HG03060 (cell line): Measurements from ENCODE around the gene KISS1.

ENCODE experiments used
- ATAC-seq: cut with Tn5 transposase; IDR thresholded peaks from one replicate; pipeline ENCODE4 v1.9.1; 2021; ENCODE audit warnings: low read depth, moderate number of reproducible peaks; ENCODE audit not compliant: unreplicated experiment

Gene KISS1

GRCh38 chr1:204162494-204163074 is 33.7 kb downstream of the KISS1 start:
- ATAC-seq, result no peak

DNA sequence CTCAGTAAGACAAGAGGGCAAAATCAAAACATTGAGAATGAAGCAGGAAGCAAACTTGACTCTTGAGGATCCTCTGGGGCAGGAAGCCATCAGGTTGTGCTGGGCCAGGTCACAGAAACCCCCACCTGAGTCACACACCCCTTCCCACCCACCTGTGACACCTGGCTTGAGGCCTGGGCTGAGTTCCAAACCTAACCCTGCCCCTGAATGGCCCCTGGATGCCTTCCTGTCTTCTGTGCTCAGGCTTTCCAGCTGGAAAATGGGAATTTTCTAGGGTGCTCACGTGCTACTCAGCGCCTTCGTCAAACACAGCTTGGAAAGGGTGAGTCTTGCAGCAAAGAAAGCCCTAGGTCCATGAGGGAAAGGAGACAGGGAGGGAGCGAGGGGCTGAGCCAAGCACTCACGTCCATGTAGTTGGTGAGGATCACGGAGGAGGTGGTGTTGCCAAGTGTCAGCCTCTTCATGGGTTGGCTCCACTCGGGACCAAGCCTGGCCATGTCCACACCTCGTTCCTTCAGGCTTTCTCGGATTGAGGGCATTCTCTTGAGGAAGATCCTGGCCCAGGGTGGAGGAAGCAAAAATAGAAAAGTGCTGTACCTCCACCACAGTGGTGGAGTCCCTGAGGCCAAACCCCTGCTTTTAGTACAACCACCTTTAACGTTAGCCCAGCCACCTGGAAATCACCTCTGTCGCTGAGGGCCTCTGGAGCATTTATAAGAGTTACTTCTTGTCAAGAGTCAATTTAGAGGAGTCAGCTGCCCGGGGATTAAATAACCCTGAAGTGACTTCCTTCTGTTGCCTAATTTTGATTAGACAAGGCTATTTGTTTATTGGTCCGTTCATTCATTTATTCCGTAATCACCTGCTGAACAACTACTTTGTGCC is 34.4 kb downstream of the KISS1 start:
- no peak for ATAC-seq

- no peak for ATAC-seq
Measured at GRCh38 chr1:204157962-204158361, 38.3 kb downstream of the KISS1 start.

DNA sequence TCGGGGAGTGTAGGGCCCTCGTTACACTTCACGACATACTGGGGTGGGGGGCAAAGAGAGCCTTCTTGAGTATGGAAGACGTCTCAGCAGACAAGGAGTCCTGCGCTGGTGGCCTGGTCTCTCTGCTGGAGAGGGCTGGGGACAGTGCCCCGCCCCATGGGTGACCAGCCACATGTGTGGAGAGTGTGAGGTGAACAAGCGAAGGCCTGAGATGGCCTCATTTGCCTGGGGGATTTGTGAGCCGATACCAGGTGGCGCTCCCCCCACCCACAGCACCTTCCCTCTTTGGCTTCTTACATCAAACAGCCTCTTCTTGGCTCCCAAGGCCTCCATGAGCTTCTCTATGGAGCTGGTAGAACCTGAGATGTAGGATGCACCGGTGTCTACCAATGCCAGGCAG is 40.4 kb downstream of the KISS1 start:
- ATAC-seq, result no peak

DNA sequence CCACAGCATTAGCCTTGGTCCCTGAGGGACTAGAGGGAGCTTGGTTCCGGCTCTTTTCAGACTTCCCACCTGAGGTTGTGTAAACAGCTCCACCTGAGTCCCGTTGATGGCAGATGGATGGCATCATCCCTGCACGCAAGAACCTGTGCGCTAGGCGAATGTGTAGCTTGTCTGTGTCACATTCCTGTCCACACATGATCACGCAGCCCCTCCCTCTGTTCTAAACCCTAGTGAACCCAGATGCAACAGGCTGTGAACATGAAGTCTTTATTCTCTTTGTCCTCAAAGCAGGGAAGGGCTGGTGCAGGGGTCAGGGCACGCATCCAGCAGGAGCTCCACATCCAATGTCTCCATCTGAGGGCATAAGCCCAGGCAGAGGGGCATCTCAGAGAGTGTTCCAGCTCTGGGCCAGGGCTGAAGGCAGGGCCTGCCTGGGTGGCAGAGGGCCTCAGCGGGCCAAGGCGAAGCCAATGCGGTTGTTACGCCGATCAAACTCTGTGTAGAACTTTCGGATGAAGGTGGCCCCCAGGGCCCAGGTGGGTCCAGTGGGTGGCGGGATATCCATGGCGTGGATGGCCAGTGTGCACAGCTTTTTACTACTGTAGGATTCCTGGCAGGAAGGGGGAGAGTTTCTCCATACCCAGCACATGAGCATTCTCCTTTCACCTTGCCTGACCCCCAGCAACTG is 41.6 kb downstream of the KISS1 start:
- ATAC-seq, result no peak

GRCh38 chr1:204153667-204154066 is 42.6 kb downstream of the KISS1 start:
- ATAC-seq, result no peak

DNA sequence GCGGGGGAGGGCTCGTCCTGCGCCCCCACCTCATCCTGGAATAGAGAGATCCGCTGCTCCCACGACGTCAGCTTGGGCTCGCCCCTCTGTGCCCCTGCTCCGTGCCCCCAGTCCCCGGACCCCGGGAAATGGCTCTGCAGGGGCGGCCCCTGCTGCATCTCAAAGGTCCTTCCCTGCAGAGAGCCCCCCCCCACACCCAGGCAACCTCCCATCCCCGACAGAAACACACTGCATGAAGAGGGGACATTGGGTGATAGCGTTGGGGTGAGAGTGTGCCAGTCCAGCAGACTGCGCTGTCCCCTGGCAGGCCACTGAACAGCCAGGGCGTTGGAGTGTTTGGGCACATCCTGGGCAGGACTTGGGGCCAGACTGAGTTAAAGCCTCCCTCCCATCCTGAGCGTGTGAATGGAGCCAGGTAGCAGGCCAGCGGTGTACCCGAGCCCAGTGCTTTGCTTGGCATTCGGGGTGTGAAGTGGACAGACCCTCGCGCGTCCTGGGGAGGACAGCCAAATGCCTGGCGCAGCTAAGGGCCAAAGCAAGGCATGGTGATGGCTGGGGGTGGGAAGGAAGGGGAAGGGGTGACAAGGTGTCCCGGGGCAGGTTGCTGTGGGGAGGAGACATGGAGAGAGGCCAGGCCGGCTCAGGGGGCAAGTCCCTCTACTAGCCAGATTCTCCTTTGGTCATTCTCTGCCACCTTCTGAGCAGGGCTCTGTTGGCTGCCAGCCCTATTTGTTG is 43.8 kb downstream of the KISS1 start:
- ATAC-seq, result no peak

DNA sequence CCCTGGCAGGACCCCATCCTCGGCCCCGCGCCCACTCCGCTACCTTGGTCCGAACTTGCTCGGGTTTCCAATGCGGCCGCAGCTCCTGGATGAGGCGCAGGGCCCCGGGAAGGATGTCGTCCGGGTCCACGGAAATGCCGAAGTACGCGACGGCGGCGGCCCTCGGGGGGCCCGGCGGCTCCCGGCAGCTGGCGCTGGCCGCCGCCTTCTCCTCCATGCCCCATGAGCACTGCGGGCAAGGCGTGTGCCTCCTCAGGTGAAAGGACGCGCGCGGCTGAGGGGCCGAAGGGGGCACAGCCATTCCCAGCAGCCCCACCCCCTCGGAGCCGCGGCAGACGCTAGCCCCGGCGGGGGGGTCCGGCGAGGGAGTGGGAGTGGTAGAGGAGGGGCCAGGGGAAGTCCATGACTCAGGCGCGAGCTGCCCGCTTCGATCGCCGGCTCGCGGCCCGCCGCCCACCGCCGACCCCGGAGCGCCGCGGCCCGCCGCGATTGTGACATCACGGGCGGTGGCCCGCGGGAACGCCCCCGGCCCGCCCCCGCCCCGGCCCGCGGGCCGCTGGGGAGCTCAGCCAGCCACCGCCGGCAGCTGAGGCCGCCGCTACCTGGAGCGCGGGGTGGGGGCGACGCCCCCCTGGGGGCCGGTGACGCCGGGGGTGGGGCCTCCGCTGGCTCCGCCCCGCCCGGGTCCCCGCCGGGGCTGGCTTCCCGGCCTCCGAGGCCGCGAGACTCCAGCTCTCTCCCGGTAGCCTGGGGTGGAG is 44.6 kb downstream of the KISS1 start, which contains the start of gene ETNK2:
Gene ETNK2 (minus strand): TSS at position 493 of the 758 bp plus-strand sequence. CDS start 192 bp downstream, at position 301.
- no peak for ATAC-seq

- no peak for ATAC-seq
Measured at GRCh38 chr1:204150702-204151551, 45.4 kb downstream of the KISS1 start.

DNA sequence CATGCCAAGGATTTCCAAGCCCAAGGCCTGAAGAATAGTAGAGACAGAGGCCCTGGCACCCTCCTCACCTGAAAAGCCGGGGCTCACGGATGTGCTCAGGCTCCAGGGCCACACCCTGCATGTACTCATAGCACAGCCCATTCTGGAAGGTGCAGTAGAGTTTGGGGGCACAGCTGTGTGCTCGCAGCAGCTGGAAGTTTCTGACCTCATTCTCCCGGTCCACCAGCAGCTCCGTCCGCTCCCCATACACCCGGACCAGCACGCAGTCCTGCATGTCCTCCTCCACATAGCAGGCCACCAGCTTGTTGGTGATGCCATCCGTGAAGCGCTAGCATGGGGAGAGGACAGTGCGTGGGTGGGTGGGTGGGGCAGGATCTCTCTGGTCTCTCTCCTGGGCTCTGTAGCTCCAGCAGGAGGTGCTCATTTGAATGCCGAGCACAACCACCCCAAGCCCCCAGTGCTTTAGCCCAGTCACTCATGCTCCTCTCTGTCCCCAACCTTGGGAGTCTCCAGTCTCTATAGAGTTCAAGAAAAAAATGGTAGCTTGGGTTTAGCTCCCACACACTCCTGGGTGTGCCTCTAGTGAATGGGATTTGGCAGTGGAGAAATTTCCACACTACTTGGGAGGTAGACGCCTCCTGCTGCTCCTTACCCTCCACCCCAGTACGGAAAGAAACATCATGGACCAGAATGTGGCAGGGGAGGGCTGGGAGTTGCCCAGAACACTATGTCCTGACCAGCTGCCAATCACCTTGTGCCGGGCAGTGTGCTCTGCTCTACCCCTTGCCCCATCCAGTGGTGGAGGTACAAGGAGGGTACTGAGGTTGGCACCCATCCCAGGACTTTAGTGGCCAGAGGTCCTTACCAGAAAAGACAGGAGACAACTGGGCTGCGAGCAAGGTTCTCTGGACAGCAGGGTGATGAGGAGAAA is 46.4 kb downstream of the KISS1 start:
- ATAC-seq, result no peak

DNA sequence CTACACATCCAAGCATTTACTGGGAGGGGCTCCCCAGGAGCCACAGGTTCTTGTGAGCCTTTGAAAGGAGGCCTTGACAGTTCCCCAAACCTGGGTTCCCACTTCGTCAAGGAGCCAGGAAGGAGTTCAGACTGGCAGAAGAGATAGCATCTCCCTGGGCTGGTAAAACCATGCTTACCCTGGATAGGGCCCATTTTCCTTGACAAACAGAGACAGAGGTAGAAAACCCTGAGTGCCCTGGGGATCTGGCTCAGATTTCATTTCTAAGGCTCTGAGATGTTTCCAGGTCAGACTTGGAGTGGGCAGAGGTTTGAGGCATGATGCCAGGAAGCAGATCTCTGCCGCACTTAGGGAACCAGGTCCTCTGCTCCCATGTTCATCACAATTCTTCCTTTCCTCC is 47.2 kb downstream of the KISS1 start:
- no peak for ATAC-seq

GRCh38 chr1:204147406-204148383 is 48.6 kb downstream of the KISS1 start:
- ATAC-seq, result no peak

GRCh38 chr1:204146965-204147364 is 49.3 kb downstream of the KISS1 start:
- ATAC-seq, result no peak

- no peak for ATAC-seq
Measured at GRCh38 chr1:204146309-204146708, 50.0 kb downstream of the KISS1 start.

GRCh38 chr1:204145033-204145504 is 51.2 kb downstream of the KISS1 start:
- no peak for ATAC-seq

GRCh38 chr1:204143276-204144041 is 52.8 kb downstream of the KISS1 start:
- no peak for ATAC-seq
